ENCODE data around the gene CHRM4. TPM values are rescaled to one million over a fixed set of nuclear protein-coding genes. Genes with fewer than 3 reads are reported as not detected.

The CHRM4 gene
- total and polyA plus RNA-seq, 2 of the 13 experiments (the other 11 are each of a cell fraction or from before 2014, with no cell fraction given) = 0.13 to 0.21 TPM

- TF ChIP-seq KLF11 (CRISPR knock-in tag; IDR thresholded peaks at IDR 0.05) (no peak), POLR2AphosphoS5 (IDR thresholded peaks at IDR 0.05; ENCODE audit: low read depth, low read length) (no peak), SRY (CRISPR knock-in tag; IDR thresholded peaks at IDR 0.05) (no peak), BORCS8-MEF2B (CRISPR knock-in tag; IDR thresholded peaks at IDR 0.05) (no peak), SP140L (CRISPR knock-in tag; IDR thresholded peaks at IDR 0.05; ENCODE audit: borderline replicate concordance) (no peak), SALL2 (CRISPR knock-in tag; IDR thresholded peaks at IDR 0.05) (0 out of 2 replicates have a peak, but pooled peaks have one; percentile 20), ZNF329 (CRISPR knock-in tag; IDR thresholded peaks at IDR 0.05; ENCODE audit: low read depth) (no peak), ZBTB38 (CRISPR knock-in tag; IDR thresholded peaks at IDR 0.05) (no peak), CREB1 (IDR thresholded peaks at IDR 0.05) (no peak), CREB1 (CRISPR knock-in tag; IDR thresholded peaks at IDR 0.05) (no peak), U2AF1 (optimal IDR thresholded peaks at IDR 0.05; ENCODE audit: low read depth, low read length) (no peak), ZNF33A (CRISPR knock-in tag; IDR thresholded peaks at IDR 0.05; ENCODE audit: borderline replicate concordance) (no peak), ZNF230 (CRISPR knock-in tag; IDR thresholded peaks at IDR 0.05) (no peak), ISL2 (CRISPR knock-in tag; IDR thresholded peaks at IDR 0.05) (no peak), AFF4 (CRISPR knock-in tag; IDR thresholded peaks at IDR 0.05) (no peak), ZFX (CRISPR knock-in tag; IDR thresholded peaks at IDR 0.05; ENCODE audit: low read depth) (peak; percentile 73; the same call in 1 of the 2 replicates), MYNN (CRISPR knock-in tag; IDR thresholded peaks at IDR 0.05; ENCODE audit: low read depth) (no peak)
- TF ChIP-seq, protein P1, sequence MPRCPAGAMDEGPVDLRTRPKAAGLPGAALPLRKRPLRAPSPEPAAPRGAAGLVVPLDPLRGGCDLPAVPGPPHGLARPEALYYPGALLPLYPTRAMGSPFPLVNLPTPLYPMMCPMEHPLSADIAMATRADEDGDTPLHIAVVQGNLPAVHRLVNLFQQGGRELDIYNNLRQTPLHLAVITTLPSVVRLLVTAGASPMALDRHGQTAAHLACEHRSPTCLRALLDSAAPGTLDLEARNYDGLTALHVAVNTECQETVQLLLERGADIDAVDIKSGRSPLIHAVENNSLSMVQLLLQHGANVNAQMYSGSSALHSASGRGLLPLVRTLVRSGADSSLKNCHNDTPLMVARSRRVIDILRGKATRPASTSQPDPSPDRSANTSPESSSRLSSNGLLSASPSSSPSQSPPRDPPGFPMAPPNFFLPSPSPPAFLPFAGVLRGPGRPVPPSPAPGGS (CRISPR knock-in tag; IDR thresholded peaks at IDR 0.05) = no peak; the same call in 1 of the 2 replicates
- TF ChIP-seq, protein P2, sequence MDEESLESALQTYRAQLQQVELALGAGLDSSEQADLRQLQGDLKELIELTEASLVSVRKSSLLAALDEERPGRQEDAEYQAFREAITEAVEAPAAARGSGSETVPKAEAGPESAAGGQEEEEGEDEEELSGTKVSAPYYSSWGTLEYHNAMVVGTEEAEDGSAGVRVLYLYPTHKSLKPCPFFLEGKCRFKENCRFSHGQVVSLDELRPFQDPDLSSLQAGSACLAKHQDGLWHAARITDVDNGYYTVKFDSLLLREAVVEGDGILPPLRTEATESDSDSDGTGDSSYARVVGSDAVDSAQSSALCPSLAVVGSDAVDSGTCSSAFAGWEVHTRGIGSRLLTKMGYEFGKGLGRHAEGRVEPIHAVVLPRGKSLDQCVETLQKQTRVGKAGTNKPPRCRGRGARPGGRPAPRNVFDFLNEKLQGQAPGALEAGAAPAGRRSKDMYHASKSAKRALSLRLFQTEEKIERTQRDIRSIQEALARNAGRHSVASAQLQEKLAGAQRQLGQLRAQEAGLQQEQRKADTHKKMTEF (CRISPR knock-in tag; IDR thresholded peaks at IDR 0.05) = peak; percentile 40; the same call in 1 of the 2 replicates
- TF ChIP-seq, protein P3, sequence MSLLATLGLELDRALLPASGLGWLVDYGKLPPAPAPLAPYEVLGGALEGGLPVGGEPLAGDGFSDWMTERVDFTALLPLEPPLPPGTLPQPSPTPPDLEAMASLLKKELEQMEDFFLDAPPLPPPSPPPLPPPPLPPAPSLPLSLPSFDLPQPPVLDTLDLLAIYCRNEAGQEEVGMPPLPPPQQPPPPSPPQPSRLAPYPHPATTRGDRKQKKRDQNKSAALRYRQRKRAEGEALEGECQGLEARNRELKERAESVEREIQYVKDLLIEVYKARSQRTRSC (CRISPR knock-in tag; IDR thresholded peaks at IDR 0.05; ENCODE audit: low read depth) = no peak
- TF ChIP-seq, protein P4, sequence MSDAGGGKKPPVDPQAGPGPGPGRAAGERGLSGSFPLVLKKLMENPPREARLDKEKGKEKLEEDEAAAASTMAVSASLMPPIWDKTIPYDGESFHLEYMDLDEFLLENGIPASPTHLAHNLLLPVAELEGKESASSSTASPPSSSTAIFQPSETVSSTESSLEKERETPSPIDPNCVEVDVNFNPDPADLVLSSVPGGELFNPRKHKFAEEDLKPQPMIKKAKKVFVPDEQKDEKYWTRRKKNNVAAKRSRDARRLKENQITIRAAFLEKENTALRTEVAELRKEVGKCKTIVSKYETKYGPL (CRISPR knock-in tag; IDR thresholded peaks at IDR 0.05) = no peak
These were observed 9.5 kb downstream of the CHRM4 start (continued) for GRCh38 chr11:46381819-46382645.
